ENCODE measurements around the gene CACNB4.

Gene CACNB4

GRCh38 chr2:152024477-152024876 is 74.4 kb downstream of the CACNB4 start:
- no peak for TF ChIP-seq CTCF (IDR thresholded peaks at IDR 0.05)

DNA sequence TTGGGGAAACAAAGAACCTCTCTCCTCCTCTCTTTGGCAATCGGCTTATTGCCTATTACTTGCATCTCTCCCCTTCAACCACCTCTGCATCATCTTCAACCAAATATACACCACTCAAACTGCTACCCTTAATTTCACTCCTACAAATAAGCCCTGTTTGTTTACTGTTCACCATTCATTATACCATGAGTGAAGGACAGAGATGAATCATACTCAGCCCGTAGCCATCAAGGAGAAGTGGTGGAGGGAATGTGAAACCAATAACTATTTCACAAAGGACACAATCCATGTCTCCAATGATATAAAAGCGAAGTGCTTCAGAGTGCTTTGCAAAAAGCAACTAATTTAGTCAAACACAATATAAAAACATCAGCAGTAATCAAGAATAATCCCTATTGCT is 76.8 kb downstream of the CACNB4 start:
- TF ChIP-seq CTCF (IDR thresholded peaks at IDR 0.05): no peak

DNA sequence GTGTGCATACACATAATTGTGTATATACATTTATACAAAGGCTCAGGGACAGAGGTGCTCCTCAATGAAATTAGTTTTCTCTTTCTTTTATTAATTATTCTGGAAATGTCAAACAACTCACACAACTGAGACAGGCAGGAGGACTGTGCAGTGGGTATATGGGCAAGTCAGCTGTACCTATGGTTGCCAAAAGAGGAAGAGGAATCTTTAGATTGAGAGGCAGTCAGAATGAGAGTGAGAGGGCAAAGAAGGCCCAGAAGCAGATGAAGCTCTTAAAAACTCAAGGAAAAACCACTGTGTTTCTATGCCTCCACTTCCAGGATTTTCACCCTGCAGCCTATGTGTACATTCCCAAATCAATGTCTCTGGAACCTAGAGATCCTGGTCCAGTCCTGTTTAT is 79.1 kb downstream of the CACNB4 start:
- no peak for TF ChIP-seq CTCF (IDR thresholded peaks at IDR 0.05)

GRCh38 chr2:152016181-152017120 is 82.4 kb downstream of the CACNB4 start:
- no peak for TF ChIP-seq CTCF (IDR thresholded peaks at IDR 0.05)

GRCh38 chr2:152015552-152015951 is 83.3 kb downstream of the CACNB4 start:
- TF ChIP-seq CTCF (IDR thresholded peaks at IDR 0.05): no peak

- TF ChIP-seq CTCF (IDR thresholded peaks at IDR 0.05): no peak
Observed at GRCh38 chr2:152012697-152013096, 86.1 kb downstream of the CACNB4 start.

GRCh38 chr2:152011724-152012123 is 87.1 kb downstream of the CACNB4 start:
- no peak for TF ChIP-seq CTCF (IDR thresholded peaks at IDR 0.05)
